HCT116 (cell line): ENCODE measurements around the gene PROX2.

ENCODE experiments used
- EZH2 ChIP-seq: fragments of 200-600 bp; sonication (generic); IDR thresholded peaks from 2 replicates; pipeline ENCODE4 v1.6.1; 2017; ENCODE audit warnings: antibody characterized with exemption, mixed run types
- EZH2phosphoT487 ChIP-seq: fragments of 200-600 bp; IDR thresholded peaks from 2 replicates; pipeline ENCODE4 v1.6.1; 2018; ENCODE audit warnings: antibody characterized with exemption, borderline replicate concordance
- POLR2A ChIP-seq: IDR thresholded peaks from 2 replicates; pipeline ENCODE4 v1.7.0; 2011; ENCODE audit warnings: borderline replicate concordance; ENCODE audit not compliant: insufficient read depth, insufficient read length; ENCODE audit errors: extremely low read depth
- RAD21 ChIP-seq: IDR thresholded peaks from 2 replicates; pipeline ENCODE4 v1.6.1; 2012; ENCODE audit warnings: low read depth, mild to moderate bottlenecking
- SP1 ChIP-seq: IDR thresholded peaks from 2 replicates; pipeline ENCODE4 v1.6.1; 2012; ENCODE audit warnings: low read depth
- SRF ChIP-seq: IDR thresholded peaks from 2 replicates; pipeline ENCODE4 v1.6.1; 2012; ENCODE audit warnings: low read depth
- TF ChIP-seq, protein P1 (sequence below), 3 experiments: fragments of 200-600 bp in 1 of 3; sonication (generic) in 1 of 3; IDR thresholded peaks in 2 of 3; conservative IDR thresholded peaks in 1 of 3; 2 replicates each; pipeline ENCODE4 v1.5.1; 2012 to 2017; ENCODE audit warnings: low read depth in 2 of 3, low read length in 2 of 3, antibody characterized with exemption in 1 of 3, borderline replicate concordance in 1 of 3, control low read depth in 1 of 3, mild to moderate bottlenecking in 1 of 3, mixed read lengths in 1 of 3, mixed run types in 1 of 3, moderate library complexity in 1 of 3; ENCODE audit not compliant: insufficient read depth in 1 of 3
- TF ChIP-seq, protein P2 (sequence below): IDR thresholded peaks from 2 replicates; pipeline ENCODE4 v1.6.1; 2012; ENCODE audit warnings: low read depth

DNA sequence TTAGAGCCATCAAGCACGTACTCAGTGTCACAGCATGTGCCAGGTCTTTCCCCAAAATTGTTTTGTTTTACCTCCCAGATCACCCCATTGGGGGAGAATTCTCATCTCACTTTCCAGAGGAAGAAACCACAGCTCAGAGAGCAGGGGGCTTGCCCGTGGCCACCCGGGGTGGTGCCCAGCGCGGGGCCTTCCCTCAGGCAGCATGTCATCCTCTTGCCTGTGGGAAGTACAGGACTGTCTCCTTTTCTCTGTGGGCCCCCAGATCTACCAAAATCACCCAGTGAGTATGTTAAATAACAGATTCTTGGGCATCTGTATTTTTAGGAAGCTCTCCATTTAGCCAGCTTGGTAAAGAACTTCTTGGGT is 41.2 kb upstream of the PROX2 start:
- TF ChIP-seq, protein P1, sequence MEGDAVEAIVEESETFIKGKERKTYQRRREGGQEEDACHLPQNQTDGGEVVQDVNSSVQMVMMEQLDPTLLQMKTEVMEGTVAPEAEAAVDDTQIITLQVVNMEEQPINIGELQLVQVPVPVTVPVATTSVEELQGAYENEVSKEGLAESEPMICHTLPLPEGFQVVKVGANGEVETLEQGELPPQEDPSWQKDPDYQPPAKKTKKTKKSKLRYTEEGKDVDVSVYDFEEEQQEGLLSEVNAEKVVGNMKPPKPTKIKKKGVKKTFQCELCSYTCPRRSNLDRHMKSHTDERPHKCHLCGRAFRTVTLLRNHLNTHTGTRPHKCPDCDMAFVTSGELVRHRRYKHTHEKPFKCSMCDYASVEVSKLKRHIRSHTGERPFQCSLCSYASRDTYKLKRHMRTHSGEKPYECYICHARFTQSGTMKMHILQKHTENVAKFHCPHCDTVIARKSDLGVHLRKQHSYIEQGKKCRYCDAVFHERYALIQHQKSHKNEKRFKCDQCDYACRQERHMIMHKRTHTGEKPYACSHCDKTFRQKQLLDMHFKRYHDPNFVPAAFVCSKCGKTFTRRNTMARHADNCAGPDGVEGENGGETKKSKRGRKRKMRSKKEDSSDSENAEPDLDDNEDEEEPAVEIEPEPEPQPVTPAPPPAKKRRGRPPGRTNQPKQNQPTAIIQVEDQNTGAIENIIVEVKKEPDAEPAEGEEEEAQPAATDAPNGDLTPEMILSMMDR (IDR thresholded peaks at IDR 0.05 in 2 of 3, conservative IDR thresholded peaks at IDR 0.05 in 1 of 3; ENCODE audit: borderline replicate concordance in 1 of 3, insufficient read depth in 1 of 3, low read depth in 2 of 3, low read length in 2 of 3), result no peak
- TF ChIP-seq POLR2A, result no peak
- TF ChIP-seq SP1, result no peak
- no peak for TF ChIP-seq EZH2
- no peak for TF ChIP-seq SRF
- TF ChIP-seq EZH2phosphoT487, result no peak
- TF ChIP-seq, protein P2, sequence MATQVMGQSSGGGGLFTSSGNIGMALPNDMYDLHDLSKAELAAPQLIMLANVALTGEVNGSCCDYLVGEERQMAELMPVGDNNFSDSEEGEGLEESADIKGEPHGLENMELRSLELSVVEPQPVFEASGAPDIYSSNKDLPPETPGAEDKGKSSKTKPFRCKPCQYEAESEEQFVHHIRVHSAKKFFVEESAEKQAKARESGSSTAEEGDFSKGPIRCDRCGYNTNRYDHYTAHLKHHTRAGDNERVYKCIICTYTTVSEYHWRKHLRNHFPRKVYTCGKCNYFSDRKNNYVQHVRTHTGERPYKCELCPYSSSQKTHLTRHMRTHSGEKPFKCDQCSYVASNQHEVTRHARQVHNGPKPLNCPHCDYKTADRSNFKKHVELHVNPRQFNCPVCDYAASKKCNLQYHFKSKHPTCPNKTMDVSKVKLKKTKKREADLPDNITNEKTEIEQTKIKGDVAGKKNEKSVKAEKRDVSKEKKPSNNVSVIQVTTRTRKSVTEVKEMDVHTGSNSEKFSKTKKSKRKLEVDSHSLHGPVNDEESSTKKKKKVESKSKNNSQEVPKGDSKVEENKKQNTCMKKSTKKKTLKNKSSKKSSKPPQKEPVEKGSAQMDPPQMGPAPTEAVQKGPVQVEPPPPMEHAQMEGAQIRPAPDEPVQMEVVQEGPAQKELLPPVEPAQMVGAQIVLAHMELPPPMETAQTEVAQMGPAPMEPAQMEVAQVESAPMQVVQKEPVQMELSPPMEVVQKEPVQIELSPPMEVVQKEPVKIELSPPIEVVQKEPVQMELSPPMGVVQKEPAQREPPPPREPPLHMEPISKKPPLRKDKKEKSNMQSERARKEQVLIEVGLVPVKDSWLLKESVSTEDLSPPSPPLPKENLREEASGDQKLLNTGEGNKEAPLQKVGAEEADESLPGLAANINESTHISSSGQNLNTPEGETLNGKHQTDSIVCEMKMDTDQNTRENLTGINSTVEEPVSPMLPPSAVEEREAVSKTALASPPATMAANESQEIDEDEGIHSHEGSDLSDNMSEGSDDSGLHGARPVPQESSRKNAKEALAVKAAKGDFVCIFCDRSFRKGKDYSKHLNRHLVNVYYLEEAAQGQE, result no peak
- no peak for TF ChIP-seq RAD21
